Endothelial cell of umbilical vein (primary cell): ENCODE measurements around the gene LYPLAL1.

Experiments
- EZH2 ChIP-seq: IDR thresholded peaks from 2 replicates; pipeline ENCODE4 v1.6.1; 2012; ENCODE audit warnings: borderline replicate concordance, low read depth, mild to moderate bottlenecking, moderate library complexity, low read length, inconsistent platforms; ENCODE audit not compliant: severe bottlenecking
- FOS ChIP-seq: IDR thresholded peaks from 2 replicates; pipeline ENCODE4 v1.6.1; 2011; ENCODE audit warnings: mild to moderate bottlenecking, low read length, moderate library complexity, borderline replicate concordance; ENCODE audit not compliant: insufficient read depth
- GATA2 ChIP-seq: IDR thresholded peaks from 2 replicates; pipeline ENCODE4 v1.7.0; 2011; ENCODE audit warnings: low read depth, mild to moderate bottlenecking, moderate library complexity, mixed read lengths, low read length; ENCODE audit not compliant: insufficient read length, insufficient read depth
- MAX ChIP-seq: IDR thresholded peaks from 2 replicates; pipeline ENCODE4 v1.6.1; 2011; ENCODE audit not compliant: insufficient read depth, insufficient read length
- POLR2A ChIP-seq: IDR thresholded peaks from 2 replicates; pipeline ENCODE4 v1.6.1; 2012; ENCODE audit warnings: low read depth, mild to moderate bottlenecking, control low read depth, low read length
- POLR2AphosphoS5 ChIP-seq: IDR thresholded peaks from 2 replicates; pipeline ENCODE4 v1.6.1; 2012; ENCODE audit warnings: low read depth, mild to moderate bottlenecking, control low read depth, low read length, moderate library complexity; ENCODE audit not compliant: insufficient read depth
- TF ChIP-seq, protein P1 (sequence below), 2 donors: IDR thresholded peaks; 1 replicate in 1 of 2; 2 replicates in 1 of 2; pipeline ENCODE4 v1.5.1; 2011; ENCODE audit warnings: low read length in 2 of 2, mild to moderate bottlenecking in 2 of 2, moderate library complexity in 2 of 2, control low read depth in 1 of 2, inconsistent platforms in 1 of 2, low read depth in 1 of 2; ENCODE audit not compliant: insufficient read depth in 1 of 2; ENCODE audit errors: extremely low read depth in 1 of 2

DNA sequence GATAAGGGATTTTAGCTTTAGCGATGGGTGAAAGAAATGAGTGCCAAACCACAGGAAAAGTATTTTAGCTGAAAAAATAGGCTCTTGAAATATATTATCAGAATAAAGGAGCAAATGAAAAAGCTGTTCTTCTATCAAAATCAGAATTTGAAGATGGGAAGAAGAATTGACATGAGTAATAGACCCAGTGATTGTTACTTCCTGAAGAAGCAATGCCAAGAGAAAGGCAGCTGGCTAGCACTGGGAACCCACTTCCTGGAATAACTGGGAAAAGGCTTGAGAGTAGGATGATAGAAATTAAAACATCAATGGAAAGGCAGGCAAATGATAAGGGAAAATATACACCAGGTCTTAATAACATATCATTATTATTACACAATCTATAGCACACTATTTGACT lies 29.9 kb upstream of the LYPLAL1 start:
- TF ChIP-seq, protein P1, sequence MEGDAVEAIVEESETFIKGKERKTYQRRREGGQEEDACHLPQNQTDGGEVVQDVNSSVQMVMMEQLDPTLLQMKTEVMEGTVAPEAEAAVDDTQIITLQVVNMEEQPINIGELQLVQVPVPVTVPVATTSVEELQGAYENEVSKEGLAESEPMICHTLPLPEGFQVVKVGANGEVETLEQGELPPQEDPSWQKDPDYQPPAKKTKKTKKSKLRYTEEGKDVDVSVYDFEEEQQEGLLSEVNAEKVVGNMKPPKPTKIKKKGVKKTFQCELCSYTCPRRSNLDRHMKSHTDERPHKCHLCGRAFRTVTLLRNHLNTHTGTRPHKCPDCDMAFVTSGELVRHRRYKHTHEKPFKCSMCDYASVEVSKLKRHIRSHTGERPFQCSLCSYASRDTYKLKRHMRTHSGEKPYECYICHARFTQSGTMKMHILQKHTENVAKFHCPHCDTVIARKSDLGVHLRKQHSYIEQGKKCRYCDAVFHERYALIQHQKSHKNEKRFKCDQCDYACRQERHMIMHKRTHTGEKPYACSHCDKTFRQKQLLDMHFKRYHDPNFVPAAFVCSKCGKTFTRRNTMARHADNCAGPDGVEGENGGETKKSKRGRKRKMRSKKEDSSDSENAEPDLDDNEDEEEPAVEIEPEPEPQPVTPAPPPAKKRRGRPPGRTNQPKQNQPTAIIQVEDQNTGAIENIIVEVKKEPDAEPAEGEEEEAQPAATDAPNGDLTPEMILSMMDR (IDR thresholded peaks at IDR 0.05; ENCODE audit: extremely low read depth in 1 of 2, insufficient read depth in 1 of 2, low read depth in 1 of 2, low read length in 2 of 2): no peak
- TF ChIP-seq POLR2AphosphoS5 (peak; percentile 50), POLR2A (peak; percentile 26), EZH2 (no peak), MAX (no peak), FOS (peak; percentile 81), GATA2 (peak; percentile 20)
